ENCODE measurements around the gene EFCAB14.
"Not testable (repeated sequence)": the region's sequence is repeated elsewhere in the genome, so short reads cannot be mapped to it uniquely, and the experiment has no call there.

EFCAB14 gene

GRCh38 chr1:46749404-46749803 lies 30.5 kb upstream of the EFCAB14 start:
- H3K4me1 Mint-ChIP-seq, result no peaks in the 10 kb centered on the region
- no peak overlapping the region for H3K27ac Mint-ChIP-seq (ENCODE audit: low read depth)
- ATAC-seq (replicated peaks; ENCODE audit: extremely low read depth, poor library complexity, severe bottlenecking) (no peak), DNase-seq (ENCODE audit: low spot score in 2 of 2) (no peak)
- H3K36me3 Mint-ChIP-seq (ENCODE audit: insufficient read depth), result no peaks in the 10 kb centered on the region
- no peaks in the 10 kb centered on the region for H3K9me3 Mint-ChIP-seq
- no peak overlapping the region for H3K4me3 Mint-ChIP-seq
- H3K27me3 Mint-ChIP-seq, result peaks cover 86% of the 10 kb centered on the region

- no peak for DNase-seq (ENCODE audit: low spot score in 2 of 2)
- Mint-ChIP-seq H3K36me3 (ENCODE audit: insufficient read depth) (no peaks in the 10 kb centered on the region), H3K4me1 (no peaks in the 10 kb centered on the region), H3K9me3 (no peaks in the 10 kb centered on the region), H3K27me3 (peaks cover 86% of the 10 kb centered on the region), H3K27ac (ENCODE audit: low read depth) (no peak overlapping the region), H3K4me3 (no peak overlapping the region)
- ATAC-seq (replicated peaks; ENCODE audit: extremely low read depth, poor library complexity, severe bottlenecking), result no peak
These were observed 28.9 kb upstream of the EFCAB14 start for GRCh38 chr1:46747683-46748288.

DNA sequence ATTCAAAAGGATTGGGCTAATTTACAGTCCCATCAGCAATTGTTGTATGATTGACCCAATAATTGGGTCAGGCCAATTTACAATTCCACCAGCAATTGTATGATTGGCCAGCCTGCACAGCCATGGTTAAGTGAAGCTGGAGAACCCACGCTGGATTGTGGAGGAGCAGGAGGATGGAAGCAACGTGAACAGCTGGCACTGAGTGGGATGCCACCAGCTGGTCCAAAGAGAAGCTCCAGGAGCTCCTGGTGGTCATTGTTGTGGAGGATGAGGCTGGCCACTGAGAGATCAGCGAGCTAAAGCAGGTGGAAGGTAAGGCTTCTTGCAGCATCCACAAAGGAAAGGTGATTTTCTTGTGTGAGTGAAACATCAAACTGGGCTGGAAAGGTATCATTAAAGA lies 23.2 kb upstream of the EFCAB14 start:
- Mint-ChIP-seq H3K9me3 (no peaks in the 10 kb centered on the region), H3K4me1 (no peaks in the 10 kb centered on the region), H3K4me3 (no peak overlapping the region), H3K27me3 (peaks cover 50% of the 10 kb centered on the region), H3K27ac (ENCODE audit: low read depth) (no peak overlapping the region), H3K36me3 (ENCODE audit: insufficient read depth) (no peaks in the 10 kb centered on the region)
- DNase-seq (ENCODE audit: low spot score in 2 of 2) (no peak), ATAC-seq (replicated peaks; ENCODE audit: extremely low read depth, poor library complexity, severe bottlenecking) (no peak)

GRCh38 chr1:46735708-46736324 lies 16.9 kb upstream of the EFCAB14 start:
- H3K27me3 Mint-ChIP-seq, result peaks cover 33% of the 10 kb centered on the region
- H3K4me3 Mint-ChIP-seq, result no peak overlapping the region
- ATAC-seq (replicated peaks; ENCODE audit: extremely low read depth, poor library complexity, severe bottlenecking) (no peak), DNase-seq (ENCODE audit: low spot score in 2 of 2) (peak in 1 of 2 donors; percentile 17)
- peaks cover 3% of the 10 kb centered on the region for H3K36me3 Mint-ChIP-seq (ENCODE audit: insufficient read depth)
- H3K27ac Mint-ChIP-seq (ENCODE audit: low read depth), result no peak overlapping the region
- H3K4me1 Mint-ChIP-seq, result no peaks in the 10 kb centered on the region
- peaks cover 7% of the 10 kb centered on the region for H3K9me3 Mint-ChIP-seq

DNA sequence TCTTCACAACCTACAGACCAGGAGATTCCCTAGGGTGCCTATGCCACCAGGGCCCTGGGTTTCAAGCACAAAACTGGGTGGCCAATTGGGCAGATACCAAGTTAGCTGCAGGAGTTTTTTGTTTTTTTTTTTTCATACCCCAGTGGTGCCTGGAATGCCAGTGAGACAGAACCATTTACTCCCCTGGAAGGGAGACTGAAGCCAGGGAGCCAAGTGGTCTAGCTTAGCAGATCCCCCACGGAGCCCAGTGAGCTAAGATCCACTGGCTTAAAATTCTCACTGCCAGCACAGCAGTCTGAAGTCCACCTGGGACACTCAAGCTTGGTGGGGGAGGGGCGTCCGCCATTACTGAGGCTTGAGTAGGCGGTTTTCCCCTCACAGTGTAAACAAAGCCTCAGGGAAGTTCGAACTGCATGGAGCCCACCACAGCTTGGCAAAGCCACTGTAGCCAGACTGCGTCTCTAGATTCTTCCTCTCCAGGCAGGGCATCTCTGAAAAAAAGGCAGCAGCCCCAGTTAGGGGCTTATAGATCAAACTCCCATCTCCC lies 9.5 kb upstream of the EFCAB14 start:
- not testable (repeated sequence) for H3K9me3 Mint-ChIP-seq; H3K36me3 Mint-ChIP-seq (ENCODE audit: insufficient read depth); ATAC-seq (replicated peaks; ENCODE audit: extremely low read depth, poor library complexity, severe bottlenecking); H3K4me1 Mint-ChIP-seq; H3K4me3 Mint-ChIP-seq; H3K27ac Mint-ChIP-seq (ENCODE audit: low read depth); DNase-seq (ENCODE audit: low spot score in 2 of 2)
- peaks cover 81% of the 10 kb centered on the region for H3K27me3 Mint-ChIP-seq

DNA sequence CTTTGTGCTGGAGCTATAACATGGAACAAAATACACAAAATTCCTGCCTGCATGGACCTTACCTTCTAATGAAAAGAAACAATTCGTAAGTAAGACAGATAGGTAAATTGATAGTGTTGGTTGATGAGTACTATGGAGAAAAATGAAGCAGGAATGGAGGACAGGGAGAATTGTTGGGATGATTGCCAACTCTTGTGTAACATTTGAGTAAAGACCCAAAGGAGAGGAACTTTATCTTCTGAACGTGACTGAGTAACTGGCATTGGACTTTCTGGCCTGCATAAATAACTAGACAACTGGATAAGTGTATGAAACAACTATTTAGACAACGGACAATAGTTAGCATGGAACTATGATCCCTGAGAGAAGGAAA lies 6.8 kb upstream of the EFCAB14 start:
- no peak overlapping the region for H3K4me3 Mint-ChIP-seq
- H3K27me3 Mint-ChIP-seq, result peaks cover 55% of the 10 kb centered on the region
- H3K9me3 Mint-ChIP-seq, result no peaks in the 10 kb centered on the region
- H3K27ac Mint-ChIP-seq (ENCODE audit: low read depth), result no peak overlapping the region
- peaks cover 3% of the 10 kb centered on the region for H3K36me3 Mint-ChIP-seq (ENCODE audit: insufficient read depth)
- no peak for ATAC-seq (replicated peaks; ENCODE audit: extremely low read depth, poor library complexity, severe bottlenecking)
- DNase-seq (ENCODE audit: low spot score in 2 of 2), result no peak
- peaks cover 5% of the 10 kb centered on the region for H3K4me1 Mint-ChIP-seq

DNA sequence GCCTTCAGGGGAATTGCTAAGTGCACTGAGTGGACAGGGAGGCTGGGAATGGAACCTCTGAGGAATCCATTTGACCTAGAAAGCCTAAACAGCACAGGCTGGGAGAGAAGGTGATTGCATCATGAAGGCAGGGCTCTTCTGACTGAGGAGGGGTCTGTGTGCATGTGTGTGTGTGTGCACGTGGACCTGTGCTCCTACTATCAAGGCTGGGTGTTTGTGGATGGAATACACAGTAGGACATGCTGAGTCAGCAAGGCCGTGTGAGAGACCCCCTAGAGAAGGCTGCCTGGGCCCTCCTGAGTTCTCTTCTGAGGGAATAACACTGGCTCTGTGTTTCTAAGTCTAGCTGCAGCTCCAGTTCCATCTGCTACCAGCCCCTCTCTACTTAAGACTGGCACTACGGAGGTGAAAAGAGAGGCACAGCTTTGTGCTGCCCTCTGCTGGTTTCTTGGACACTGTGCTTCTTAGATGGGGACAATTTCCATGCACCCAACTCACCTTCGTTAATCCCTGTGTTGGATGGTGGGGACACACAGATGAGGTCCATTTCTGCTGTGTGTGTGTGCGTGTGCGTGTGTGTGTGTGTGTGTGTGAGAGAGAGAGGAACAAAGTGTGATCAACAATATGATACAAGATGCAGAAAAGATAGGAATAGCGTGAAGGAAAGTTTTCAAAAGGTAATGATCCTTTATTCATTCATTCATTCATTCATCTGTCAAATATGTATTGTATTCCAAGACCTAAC lies 6.2 kb upstream of the EFCAB14 start:
- H3K4me1 Mint-ChIP-seq, result peaks cover 5% of the 10 kb centered on the region
- peak; percentile 49 to 50 for DNase-seq (ENCODE audit: low spot score in 2 of 2)
- H3K27me3 Mint-ChIP-seq, result peaks cover 49% of the 10 kb centered on the region
- no peaks in the 10 kb centered on the region for H3K9me3 Mint-ChIP-seq
- H3K4me3 Mint-ChIP-seq, result no peak overlapping the region
- H3K27ac Mint-ChIP-seq (ENCODE audit: low read depth), result no peak overlapping the region
- peak; percentile 87 for ATAC-seq (replicated peaks; ENCODE audit: extremely low read depth, poor library complexity, severe bottlenecking)
- H3K36me3 Mint-ChIP-seq (ENCODE audit: insufficient read depth), result peaks cover 3% of the 10 kb centered on the region

- Mint-ChIP-seq H3K9me3 (no peaks in the 10 kb centered on the region), H3K4me1 (peaks cover 16% of the 10 kb centered on the region), H3K27ac (ENCODE audit: low read depth) (no peak overlapping the region), H3K36me3 (ENCODE audit: insufficient read depth) (peaks cover 6% of the 10 kb centered on the region), H3K27me3 (peaks cover 36% of the 10 kb centered on the region), H3K4me3 (no peak overlapping the region)
- ATAC-seq (replicated peaks; ENCODE audit: extremely low read depth, poor library complexity, severe bottlenecking), result no peak
- DNase-seq (ENCODE audit: low spot score in 2 of 2), result no peak
These were observed 5.0 kb upstream of the EFCAB14 start for GRCh38 chr1:46723901-46724300.

GRCh38 chr1:46721686-46722205 lies 2.8 kb upstream of the EFCAB14 start:
- Mint-ChIP-seq H3K9me3 (no peaks in the 10 kb centered on the region), H3K4me3 (no peak overlapping the region), H3K4me1 (peaks cover 32% of the 10 kb centered on the region), H3K27ac (ENCODE audit: low read depth) (no peak overlapping the region), H3K27me3 (peaks cover 19% of the 10 kb centered on the region), H3K36me3 (ENCODE audit: insufficient read depth) (peaks cover 12% of the 10 kb centered on the region)
- DNase-seq (ENCODE audit: low spot score in 2 of 2) (no peak), ATAC-seq (replicated peaks; ENCODE audit: extremely low read depth, poor library complexity, severe bottlenecking) (no peak)

- DNase-seq (ENCODE audit: low spot score in 2 of 2) (no peak), ATAC-seq (replicated peaks; ENCODE audit: extremely low read depth, poor library complexity, severe bottlenecking) (no peak)
- Mint-ChIP-seq H3K27ac (ENCODE audit: low read depth) (no peak overlapping the region), H3K9me3 (no peaks in the 10 kb centered on the region), H3K27me3 (peaks cover 14% of the 10 kb centered on the region), H3K36me3 (ENCODE audit: insufficient read depth) (peaks cover 16% of the 10 kb centered on the region), H3K4me1 (peaks cover 38% of the 10 kb centered on the region), H3K4me3 (no peak overlapping the region)
These were observed 2.3 kb upstream of the EFCAB14 start for GRCh38 chr1:46721204-46721603.

DNA sequence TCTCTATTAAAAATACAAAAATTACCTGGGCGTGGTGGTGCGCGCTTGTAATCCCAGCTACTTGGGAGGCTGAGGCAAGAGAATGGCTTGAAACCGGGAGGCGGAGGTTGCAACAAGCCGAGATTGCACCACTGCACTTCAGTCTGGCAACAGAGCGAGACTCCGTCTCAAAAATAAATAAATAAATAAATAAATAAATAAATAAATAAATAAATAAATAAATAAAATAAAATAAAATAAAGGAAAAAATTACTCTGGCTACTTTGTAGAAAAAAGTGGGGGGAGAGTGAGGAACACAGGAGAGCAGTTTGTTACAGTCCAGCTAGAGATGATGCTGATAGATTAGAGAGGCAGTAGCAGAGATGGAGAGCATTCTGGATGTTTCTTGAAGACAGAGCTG lies 1.4 kb upstream of the EFCAB14 start:
- not testable (repeated sequence) for H3K4me3 Mint-ChIP-seq; DNase-seq (ENCODE audit: low spot score in 2 of 2); ATAC-seq (replicated peaks; ENCODE audit: extremely low read depth, poor library complexity, severe bottlenecking); H3K27me3 Mint-ChIP-seq; H3K27ac Mint-ChIP-seq (ENCODE audit: low read depth); H3K9me3 Mint-ChIP-seq
- Mint-ChIP-seq H3K36me3 (ENCODE audit: insufficient read depth) (peaks cover 22% of the 10 kb centered on the region), H3K4me1 (peaks cover 40% of the 10 kb centered on the region)

- Mint-ChIP-seq H3K4me1 (peaks cover 40% of the 10 kb centered on the region), H3K27me3 (no peaks in the 10 kb centered on the region), H3K27ac (ENCODE audit: low read depth) (peak overlapping the region; percentile 75), H3K9me3 (no peaks in the 10 kb centered on the region), H3K36me3 (ENCODE audit: insufficient read depth) (peaks cover 27% of the 10 kb centered on the region), H3K4me3 (peak overlapping the region; percentile 86)
- DNase-seq (ENCODE audit: low spot score in 2 of 2), result no peak
- ATAC-seq (replicated peaks; ENCODE audit: extremely low read depth, poor library complexity, severe bottlenecking), result no peak
These were observed 775 bp upstream of the EFCAB14 start for GRCh38 chr1:46719689-46720088.
